Esophagus squamous epithelium (tissue), 4 donors: ENCODE data around the gene IL34.

Source experiments
- CTCF ChIP-seq, 6 experiments: fragments of 450-650 bp in 4 of 6; fragments of 200-600 bp in 2 of 6; sonication (generic) in 2 of 6; IDR thresholded peaks; one replicate each; pipeline ENCODE4 v1.5.1; 2016 to 2019; ENCODE audit warnings: antibody characterized with exemption in 6 of 6, mild to moderate bottlenecking in 4 of 6, moderate library complexity in 4 of 6
- POLR2A ChIP-seq, 4 donors: fragments of 450-650 bp; IDR thresholded peaks; one replicate each; pipeline ENCODE4 v1.6.1; 2017; ENCODE audit warnings: antibody characterized with exemption in 4 of 4, mild to moderate bottlenecking in 4 of 4, moderate library complexity in 3 of 4

GRCh38 chr16:70663524-70664324 is 17.4 kb downstream of the IL34 start:
- TF ChIP-seq CTCF (IDR thresholded peaks at IDR 0.05) (no peak), POLR2A (IDR thresholded peaks at IDR 0.05) (no peak)
